Activated CD8-positive, alpha-beta T cell treated with anti-CD3 and anti-CD28 coated beads for 36 hours (primary cell): ENCODE data around the gene CCDC180. TPM values are rescaled to one million over a fixed set of nuclear protein-coding genes. Genes with fewer than 3 reads are reported as not detected.

Source experiments
- ATAC-seq: fragments of 200-7000 bp; cut with Tn5 transposase; one replicate; pipeline ENCODE4 v1.10.0; 2021; ENCODE audit warnings: mild to moderate bottlenecking, moderate library complexity
- CTCF ChIA-PET: fragments of 350-600 bp; sonication (Branson Sonifier 250); formaldehyde crosslinking; loops from one replicate; lab custom pipeline; 2021; ENCODE audit warnings: antibody characterized with exemption; lab: Charles Lee
- POLR2A ChIA-PET: fragments of 350-600 bp; sonication (Branson Sonifier 250); formaldehyde crosslinking; loops from one replicate; lab custom pipeline; 2021; ENCODE audit warnings: antibody characterized with exemption; lab: Charles Lee
- DNase-seq: peaks from one replicate; pipeline ENCODE4 v3.0.0-alpha.2; 2020
- H3K27ac Mint-ChIP-seq: one replicate; pipeline ENCODE4 v1.8.0; 2021; ENCODE audit warnings: mild to moderate bottlenecking, mixed read lengths
- H3K27me3 Mint-ChIP-seq: one replicate; pipeline ENCODE4 v1.8.0; 2021; ENCODE audit warnings: mixed read lengths
- H3K36me3 Mint-ChIP-seq: one replicate; pipeline ENCODE4 v1.8.0; 2021; ENCODE audit warnings: low read depth, mixed read lengths
- H3K4me1 Mint-ChIP-seq: one replicate; pipeline ENCODE4 v1.8.0; 2021; ENCODE audit warnings: low read depth, mixed read lengths
- H3K4me3 Mint-ChIP-seq: one replicate; pipeline ENCODE4 v1.8.0; 2021; ENCODE audit warnings: mild to moderate bottlenecking, moderate library complexity, mixed read lengths
- H3K9me3 Mint-ChIP-seq: one replicate; pipeline ENCODE4 v1.8.0; 2021; ENCODE audit warnings: mixed read lengths
- intact Hi-C: fragments of 100-400 bp; cut with micrococcal nuclease; formaldehyde crosslinking; loops from one replicate; pipeline ENCODE4 v1.10.0; 2022
- total RNA-seq, 2 experiments: library from RNA; stranded (reverse); gene quantifications; one replicate each; pipeline ENCODE4 v1.2.3, GENCODE V29; 2021
- TF ChIP-seq, protein P1 (sequence below): fragments of 200-600 bp; IDR thresholded peaks from one replicate; pipeline ENCODE4 v1.8.0; 2022; ENCODE audit warnings: antibody characterized with exemption, mild to moderate bottlenecking

The CCDC180 gene
- total RNA-seq, 2 experiments from 2014 or later = 1.5 to 3.2 TPM

DNA sequence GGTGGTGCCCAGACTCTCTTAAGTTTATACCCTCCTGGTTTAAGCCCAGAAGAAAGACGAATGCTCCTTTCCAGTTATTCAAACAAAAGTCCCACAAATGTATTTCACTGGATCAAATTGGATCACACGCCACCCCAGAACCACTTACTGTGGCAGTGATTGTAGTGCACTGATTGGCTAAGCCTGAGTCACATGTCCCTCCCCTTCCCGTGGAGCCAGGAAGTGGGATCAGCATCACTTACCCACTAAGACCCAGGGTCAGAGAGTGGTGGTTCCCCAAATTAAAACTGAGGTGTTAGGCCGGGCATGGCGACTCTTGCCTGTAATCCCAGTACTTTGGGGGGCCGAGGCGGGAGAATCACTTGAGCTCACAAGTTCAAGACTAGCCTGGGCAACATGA is 29.5 kb upstream of the CCDC180 start:
- DNase-seq (no peak), ATAC-seq (no peak)
- Mint-ChIP-seq H3K27ac (no peak overlapping the region), H3K9me3 (no peaks in the 10 kb centered on the region), H3K36me3 (peaks cover 22% of the 10 kb centered on the region), H3K4me3 (no peak overlapping the region), H3K4me1 (no peaks in the 10 kb centered on the region), H3K27me3 (no peaks in the 10 kb centered on the region)
- intact Hi-C loops = no loop called here
- ChIA-PET CTCF (no interaction called here), POLR2A (no interaction called here)
- TF ChIP-seq, protein P1, sequence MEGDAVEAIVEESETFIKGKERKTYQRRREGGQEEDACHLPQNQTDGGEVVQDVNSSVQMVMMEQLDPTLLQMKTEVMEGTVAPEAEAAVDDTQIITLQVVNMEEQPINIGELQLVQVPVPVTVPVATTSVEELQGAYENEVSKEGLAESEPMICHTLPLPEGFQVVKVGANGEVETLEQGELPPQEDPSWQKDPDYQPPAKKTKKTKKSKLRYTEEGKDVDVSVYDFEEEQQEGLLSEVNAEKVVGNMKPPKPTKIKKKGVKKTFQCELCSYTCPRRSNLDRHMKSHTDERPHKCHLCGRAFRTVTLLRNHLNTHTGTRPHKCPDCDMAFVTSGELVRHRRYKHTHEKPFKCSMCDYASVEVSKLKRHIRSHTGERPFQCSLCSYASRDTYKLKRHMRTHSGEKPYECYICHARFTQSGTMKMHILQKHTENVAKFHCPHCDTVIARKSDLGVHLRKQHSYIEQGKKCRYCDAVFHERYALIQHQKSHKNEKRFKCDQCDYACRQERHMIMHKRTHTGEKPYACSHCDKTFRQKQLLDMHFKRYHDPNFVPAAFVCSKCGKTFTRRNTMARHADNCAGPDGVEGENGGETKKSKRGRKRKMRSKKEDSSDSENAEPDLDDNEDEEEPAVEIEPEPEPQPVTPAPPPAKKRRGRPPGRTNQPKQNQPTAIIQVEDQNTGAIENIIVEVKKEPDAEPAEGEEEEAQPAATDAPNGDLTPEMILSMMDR = no peak

- no peak for ATAC-seq
- Mint-ChIP-seq H3K9me3 (peaks cover 6% of the 10 kb centered on the region), H3K27me3 (no peaks in the 10 kb centered on the region), H3K4me1 (no peaks in the 10 kb centered on the region), H3K27ac (no peak overlapping the region), H3K4me3 (no peak overlapping the region), H3K36me3 (peaks cover 39% of the 10 kb centered on the region)
- POLR2A ChIA-PET = no interaction called here
- intact Hi-C loops = no loop called here
- CTCF ChIA-PET = no interaction called here
- TF ChIP-seq, protein P1 = no peak
- no peak for DNase-seq
Observed at GRCh38 chr9:97280755-97281330, 26.6 kb upstream of the CCDC180 start.

- Mint-ChIP-seq H3K9me3 (peaks cover 8% of the 10 kb centered on the region), H3K36me3 (peaks cover 46% of the 10 kb centered on the region), H3K27me3 (no peaks in the 10 kb centered on the region), H3K4me1 (no peaks in the 10 kb centered on the region), H3K4me3 (no peak overlapping the region), H3K27ac (no peak overlapping the region)
- TF ChIP-seq, protein P1 = no peak
- ChIA-PET POLR2A (no interaction called here), CTCF (interaction anchor here (1.5 kb wide), 1 partner anchor 11 kb away, joined by 3 read pairs; no protein-coding TSS in a partner anchor)
- ATAC-seq = no peak
- intact Hi-C loops = no loop called here
- no peak for DNase-seq
Observed at GRCh38 chr9:97283768-97284167, 23.7 kb upstream of the CCDC180 start.

GRCh38 chr9:97284798-97285197 is 22.7 kb upstream of the CCDC180 start:
- no peak for ATAC-seq
- no peaks in the 10 kb centered on the region for H3K27me3 Mint-ChIP-seq
- CTCF ChIA-PET = interaction anchor here (1.5 kb wide), 1 partner anchor 10 kb away, joined by 3 read pairs; no protein-coding TSS in a partner anchor
- H3K4me3 Mint-ChIP-seq = no peak overlapping the region
- peaks cover 8% of the 10 kb centered on the region for H3K9me3 Mint-ChIP-seq
- POLR2A ChIA-PET = interaction anchor here (1.0 kb wide), 1 partner anchor 11 kb away, joined by 8 read pairs; no protein-coding TSS in a partner anchor
- DNase-seq = no peak
- intact Hi-C loops = no loop called here
- TF ChIP-seq, protein P1 = peak; percentile 37
- no peaks in the 10 kb centered on the region for H3K4me1 Mint-ChIP-seq
- H3K36me3 Mint-ChIP-seq = peaks cover 46% of the 10 kb centered on the region
- H3K27ac Mint-ChIP-seq = no peak overlapping the region

- intact Hi-C loops = no loop called here
- H3K27ac Mint-ChIP-seq = no peak overlapping the region
- H3K4me3 Mint-ChIP-seq = no peak overlapping the region
- H3K9me3 Mint-ChIP-seq = no peaks in the 10 kb centered on the region
- DNase-seq (no peak), ATAC-seq (no peak)
- H3K27me3 Mint-ChIP-seq = no peaks in the 10 kb centered on the region
- H3K4me1 Mint-ChIP-seq = no peaks in the 10 kb centered on the region
- peaks cover 36% of the 10 kb centered on the region for H3K36me3 Mint-ChIP-seq
- TF ChIP-seq, protein P1 = no peak
- ChIA-PET CTCF (no interaction called here), POLR2A (no interaction called here)
Observed at GRCh38 chr9:97292200-97292599, 15.3 kb upstream of the CCDC180 start.
